K562 (cell line): ENCODE results near the gene WDR93. TPM values are rescaled to one million over a fixed set of nuclear protein-coding genes. Genes with fewer than 3 reads are reported as not detected.

Experiments used
- ATAC-seq: fragments of 200-7000 bp; cut with Tn5 transposase; 3 replicates; pipeline ENCODE4 v1.9.1; 2020; ENCODE audit warnings: moderate library complexity
- BruUV-seq: library from RNA; stranded (reverse); fragments of 400-500 nt; replicated peaks from 2 replicates; lab custom pipeline; 2021; lab: Mats Ljungman, UMichigan
- CTCF ChIA-PET: fragments of 300-600 bp; formaldehyde crosslinking; extraction: SDS; loops from one replicate; lab custom pipeline; 2021; ENCODE audit warnings: low intra/inter-chr PET ratio; lab: Yijun Ruan, JAX
- POLR2A ChIA-PET: fragments of 300-600, 350-650 bp; sonication (Branson Sonifier 250); formaldehyde crosslinking; extraction: SDS; loops from one replicate; lab custom pipeline; 2021; ENCODE audit warnings: antibody characterized with exemption, inconsistent platforms; lab: Yijun Ruan, JAX
- DNase-seq, 4 experiments: peaks; one replicate each; pipeline versions ENCODE4 v3.0.0 to v3.0.0-alpha.2; 2011 to 2018; ENCODE audit warnings: low spot score in 3 of 4, mixed read lengths in 3 of 4; ENCODE audit errors: extremely low read depth in 1 of 4
- FAIRE-seq: peaks from 2 replicates; lab custom pipeline; 2011; peaks lifted over from hg19 to GRCh38; lab: Jason Lieb, UNC
- H2AFZ ChIP-seq: 2 replicates; pipeline ENCODE4 v1.6.0; 2011; ENCODE audit warnings: low read depth, low read length, control low read depth, inconsistent platforms
- H3K27ac ChIP-seq: fragments of 200-600 bp; 3 replicates; pipeline ENCODE4 v1.8.0; 2011; ENCODE audit warnings: low read depth, mild to moderate bottlenecking, control low read depth, inconsistent platforms, low read length, moderate library complexity, mixed read lengths; ENCODE audit errors: extremely low read depth
- H3K27me3 ChIP-seq, 2 experiments: fragments of 300-600 bp in 1 of 2; 2 replicates in 1 of 2; 3 replicates in 1 of 2; pipeline versions ENCODE4 v1.6.0 to v1.8.0; 2011; ENCODE audit warnings: inconsistent platforms in 2 of 2, low read length in 2 of 2, mild to moderate bottlenecking in 1 of 2, mixed read lengths in 1 of 2, moderate library complexity in 1 of 2; ENCODE audit not compliant: control insufficient read depth in 2 of 2, insufficient read depth in 2 of 2
- H3K36me3 ChIP-seq: fragments of 300-600 bp; 3 replicates; pipeline ENCODE4 v1.8.0; 2011; ENCODE audit warnings: mild to moderate bottlenecking, low read length, inconsistent platforms; ENCODE audit not compliant: control insufficient read depth, insufficient read depth
- H3K4me1 ChIP-seq, 2 experiments: fragments of 200-600 bp in 1 of 2; replicated peaks in 1 of 2; 2 replicates in 1 of 2; 3 replicates in 1 of 2; pipeline versions ENCODE4 v1.5.1 to v1.8.0; 2011; ENCODE audit warnings: inconsistent platforms in 2 of 2, low read length in 2 of 2, mild to moderate bottlenecking in 1 of 2, mixed read lengths in 1 of 2, moderate library complexity in 1 of 2; ENCODE audit not compliant: control insufficient read depth in 2 of 2, insufficient read depth in 2 of 2
- H3K4me2 ChIP-seq: 2 replicates; pipeline ENCODE4 v1.6.1; 2011; ENCODE audit warnings: low read length, control low read depth, inconsistent platforms, mixed read lengths; ENCODE audit not compliant: insufficient read depth
- H3K4me3 ChIP-seq: fragments of 200-600 bp; sonication (generic), shearing (Covaris generic); 2 replicates; pipeline ENCODE4 v1.5.1; 2016; ENCODE audit warnings: control low read depth, inconsistent platforms
- H3K79me2 ChIP-seq: fragments of 200-600 bp; 3 replicates; pipeline ENCODE4 v1.8.0; 2011; ENCODE audit warnings: low read length, inconsistent platforms; ENCODE audit not compliant: control insufficient read depth, insufficient read depth
- H3K9ac ChIP-seq, 2 experiments: 2 replicates each; pipeline versions ENCODE4 v1.6.0 to v1.6.1; 2011; ENCODE audit warnings: low read depth in 2 of 2, low read length in 2 of 2, control low read depth in 1 of 2, inconsistent platforms in 1 of 2, mild to moderate bottlenecking in 1 of 2, mixed read lengths in 1 of 2; ENCODE audit not compliant: insufficient read depth in 1 of 2
- H3K9me1 ChIP-seq: one replicate; pipeline ENCODE4 v1.6.0; 2011; ENCODE audit warnings: inconsistent platforms, mild to moderate bottlenecking, low read length, moderate library complexity; ENCODE audit not compliant: control insufficient read depth, insufficient read depth
- H3K9me3 ChIP-seq: replicated peaks from 2 replicates; pipeline ENCODE4 v1.5.1; 2011; ENCODE audit warnings: low read depth, low read length, inconsistent platforms; ENCODE audit not compliant: control insufficient read depth, insufficient read depth
- H4K20me1 ChIP-seq: replicated peaks from 2 replicates; pipeline ENCODE4 v1.6.1; 2011; ENCODE audit warnings: low read length, inconsistent platforms, mixed read lengths; ENCODE audit not compliant: control insufficient read depth, insufficient read depth
- CBX2 ChIP-seq: fragments of 200-600 bp; sonication (generic); IDR thresholded peaks from one replicate; pipeline ENCODE4 v1.6.1; 2012; ENCODE audit warnings: mild to moderate bottlenecking, low read length, inconsistent platforms; ENCODE audit not compliant: insufficient read depth, poor library complexity, severe bottlenecking
- ZBTB40 ChIP-seq, 2 experiments: fragments of 450-650 bp in 1 of 2; sonication (generic) in 1 of 2; formaldehyde crosslinking in 1 of 2; IDR thresholded peaks; 2 replicates each; pipeline versions ENCODE4 v1.7.1 to v1.9.0; 2016 to 2022; ENCODE audit warnings: inconsistent platforms in 1 of 2, mild to moderate bottlenecking in 1 of 2, missing genetic modification reagents in 1 of 2
- WGBS: fragments of 100-300 bp; shearing (Covaris generic); methylation state at CpG from one replicate; pipeline ENCODE4 v1.1.6; 2016; ENCODE audit warnings: low coverage, mixed read lengths; ENCODE audit not compliant: insufficient coverage; ENCODE audit errors: missing lambda C conversion rate; 5-methylcytosine and 5-hydroxymethylcytosine counted together
- in situ Hi-C: fragments of 300-500 bp; cut with MboI; formaldehyde crosslinking; loops from 4 replicates; pipeline ENCODE4 v1.15.0; 2018; ENCODE audit warnings: inconsistent platforms, mixed read lengths
- intact Hi-C: fragments of 100-400 bp; cut with micrococcal nuclease; formaldehyde crosslinking; loops from 2 replicates; pipeline ENCODE4 v1.14.2; 2022
- polyA plus RNA-seq, 8 experiments: library from polyadenylated mRNA; depleted of rRNA in 4 of 8; stranded (reverse) in 5 of 8; unstranded in 3 of 8; fragments of >200 nt; fragmentation: Nextera tagmentation in 2 of 8; fragmentation: Illumina TruSeq in 1 of 8; extraction: Ambion mirVana in 2 of 8; extraction: Trizol in 1 of 8; gene quantifications; 2 replicates each; pipeline versions ENCODE4 v1.2.1 to v1.2.3, GENCODE V29; 2011 to 2014; ENCODE audit warnings: inconsistent platforms in 1 of 8, missing spikeins in 1 of 8
- total RNA-seq, 7 experiments: library from RNA; depleted of rRNA in 6 of 7; stranded (reverse); fragments of >200 nt in 6 of 7; fragmentation: Illumina TruSeq in 2 of 7; extraction: Trizol in 2 of 7; gene quantifications; 2 replicates each; pipeline versions ENCODE4 v1.2.1 to v1.2.3, GENCODE V29; 2011 to 2021; ENCODE audit warnings: low replicate concordance in 1 of 7

Gene WDR93
- total and polyA plus RNA-seq, 9 of the 15 experiments (the other 6 are each of a cell fraction or from before 2014, with no cell fraction given) = not detected

GRCh38 chr15:89693091-89693490, 2.5 kb downstream of the WDR93 start:
- DNase-seq (no peak), FAIRE-seq (no peak), ATAC-seq (no peak)
- Histone ChIP-seq H3K4me1 (peaks cover 0 to 9% of the 10 kb centered on the region in 2 experiments; a peak in 3 of 5 replicates), H4K20me1 (no peaks in the 10 kb centered on the region), H3K9ac (no peak overlapping the region), H3K4me2 (no peak overlapping the region), H3K9me1 (no peaks in the 10 kb centered on the region), H3K27me3 (peaks cover 15 to 25% of the 10 kb centered on the region in 2 experiments; a peak in 4 of 5 replicates), H3K36me3 (no peaks in the 10 kb centered on the region), H2AFZ (no peak overlapping the region), H3K4me3 (no peak overlapping the region), H3K79me2 (no peaks in the 10 kb centered on the region), H3K27ac (no peak overlapping the region), H3K9me3 (no peaks in the 10 kb centered on the region)
- ChIA-PET POLR2A (no interaction called here), CTCF (no interaction called here)
- intact Hi-C loops = no loop called here
- 0% methylated on average over 2 of the region's 2 CpGs for WGBS
- peak; percentile 45 for TF ChIP-seq ZBTB40 (IDR thresholded peaks at IDR 0.05)
- no peak for TF ChIP-seq ZBTB40 (CRISPR knock-in tag; IDR thresholded peaks at IDR 0.05)
- no peak for TF ChIP-seq CBX2
- BruUV-seq = no TSS peak
- in situ Hi-C loops = no loop called here
